ENCODE measurements around the gene RNF157.
"Not testable (repeated sequence)": the region's sequence is repeated elsewhere in the genome, so short reads cannot be mapped to it uniquely, and the experiment has no call there.

The RNF157 gene

DNA sequence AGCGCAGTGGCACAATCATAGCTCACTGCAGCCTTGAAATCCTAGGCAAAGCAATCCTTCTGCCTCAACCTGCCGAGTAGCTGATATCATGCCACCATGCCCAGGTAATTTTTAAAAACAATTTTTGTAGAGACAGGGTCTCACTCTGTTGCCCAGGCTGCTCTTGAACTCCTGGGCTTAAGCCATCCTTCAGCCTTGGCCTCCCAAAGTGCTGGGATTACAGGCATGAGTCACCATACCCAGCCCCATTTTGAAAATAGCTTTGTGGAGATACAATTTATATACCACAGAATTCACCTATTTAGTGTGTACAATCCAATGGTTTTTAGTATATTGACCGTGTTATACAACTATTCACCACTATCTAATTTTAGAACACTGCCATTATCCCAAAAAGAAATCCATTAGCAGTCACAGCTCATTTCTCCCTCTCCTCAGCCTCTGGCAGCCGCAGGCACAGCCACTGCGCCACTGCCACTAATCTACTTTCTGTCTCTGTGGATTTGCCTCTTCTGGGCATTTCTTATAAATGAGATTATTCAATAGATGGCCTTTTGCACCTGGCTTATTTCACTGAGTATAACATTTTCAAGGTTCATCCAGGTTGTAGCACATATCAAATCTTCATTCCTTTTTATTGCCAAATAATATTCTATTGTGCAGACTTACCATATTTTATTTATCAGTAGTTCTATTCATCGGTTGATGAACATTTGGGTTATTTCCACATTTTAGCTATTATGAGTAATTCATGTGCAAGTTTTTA is 6.5 kb downstream of the RNF157 start:
- no peak for DNase-seq (ENCODE audit: low spot score)

DNA sequence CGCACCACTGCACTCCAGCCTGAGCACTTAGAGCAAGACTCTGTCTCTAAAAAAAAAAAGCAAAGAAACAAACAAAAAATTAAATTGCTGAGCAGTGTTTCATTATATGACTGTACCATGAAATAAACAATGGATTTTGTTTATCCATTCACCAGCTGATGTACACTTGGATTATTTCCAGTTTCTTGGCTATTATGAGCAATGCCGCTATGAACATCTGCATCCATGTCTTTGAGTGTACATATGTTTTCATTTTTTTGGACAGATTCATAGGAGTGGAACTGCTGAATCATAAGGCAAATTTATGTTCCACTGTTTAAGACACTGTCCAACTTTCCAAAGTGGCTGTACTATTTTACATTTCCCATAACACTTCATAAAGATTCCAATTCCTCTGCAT is 8.0 kb downstream of the RNF157 start:
- no peak for DNase-seq (ENCODE audit: low spot score)

DNA sequence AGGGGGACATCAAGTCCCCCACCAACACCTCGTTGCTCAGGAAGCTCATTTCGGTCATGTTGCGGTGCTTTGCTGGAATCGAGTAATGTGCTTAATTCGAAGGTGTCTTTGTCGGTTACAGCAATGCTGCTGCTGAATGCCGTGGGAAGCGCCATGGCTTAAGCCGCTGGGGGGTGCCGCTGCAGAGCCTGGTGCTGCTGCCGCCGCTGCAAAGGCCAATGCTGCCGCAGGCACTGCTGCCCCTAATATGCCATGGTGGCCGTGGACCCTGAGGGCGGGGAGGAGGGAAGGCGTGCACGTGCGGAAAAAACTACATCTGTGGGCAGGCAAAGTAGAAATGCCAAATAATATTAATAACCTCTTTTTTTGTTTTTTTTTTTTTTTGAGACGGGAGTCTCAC is 13.5 kb downstream of the RNF157 start:
- not testable (repeated sequence) for DNase-seq (ENCODE audit: low spot score)

DNA sequence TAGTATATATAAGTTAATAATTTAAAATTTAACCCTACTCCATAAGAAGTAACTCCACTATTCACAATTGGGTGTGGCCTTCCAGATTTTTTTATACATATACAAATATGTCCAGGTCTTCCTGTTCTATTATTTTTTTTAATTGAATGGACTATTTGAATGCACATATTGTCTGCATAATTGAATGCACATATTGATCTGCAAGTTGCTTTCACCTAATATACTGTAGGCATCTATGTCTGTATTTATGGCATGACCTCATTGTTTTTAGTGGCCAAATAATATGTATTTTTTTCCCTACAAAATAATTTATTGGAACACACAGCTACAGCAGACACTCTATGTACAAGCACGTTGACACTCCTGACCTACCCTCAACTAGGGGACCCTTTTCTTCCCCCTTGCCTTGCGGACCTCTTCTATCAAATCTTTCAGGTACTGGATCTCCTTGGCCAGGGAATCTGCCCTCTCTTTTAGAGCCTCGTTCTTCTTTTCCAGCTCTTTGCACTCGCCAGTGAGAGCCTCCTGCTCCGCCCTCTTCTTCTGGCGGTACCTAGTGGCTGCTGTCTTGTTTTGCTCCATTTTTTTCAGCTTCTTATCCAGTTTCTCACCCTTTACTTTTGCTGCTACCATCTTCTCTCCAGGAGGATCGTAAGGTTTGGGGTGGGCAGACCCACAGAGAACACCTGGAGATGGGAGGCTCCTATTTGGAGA is 14.8 kb downstream of the RNF157 start:
- DNase-seq (ENCODE audit: low spot score) = not testable (repeated sequence)

DNA sequence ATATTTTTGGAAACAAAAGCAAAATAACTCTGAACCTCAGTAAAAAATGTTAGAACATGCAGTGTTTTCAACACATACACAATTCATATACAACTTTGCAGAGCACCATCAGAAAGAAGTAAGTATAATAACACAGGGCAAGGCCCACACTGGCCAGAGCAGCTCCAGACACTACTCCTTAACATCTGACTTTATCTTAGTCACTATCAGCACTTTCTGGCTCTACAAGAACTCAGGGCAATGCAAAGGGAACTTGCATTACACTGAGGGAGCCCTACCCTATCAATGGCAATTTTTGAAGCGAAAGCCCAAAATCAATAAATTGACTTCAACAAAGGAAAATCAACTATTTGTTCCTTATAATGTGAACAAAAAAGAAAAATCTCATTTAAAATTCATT is 16.5 kb downstream of the RNF157 start:
- no peak for DNase-seq (ENCODE audit: low spot score)

DNA sequence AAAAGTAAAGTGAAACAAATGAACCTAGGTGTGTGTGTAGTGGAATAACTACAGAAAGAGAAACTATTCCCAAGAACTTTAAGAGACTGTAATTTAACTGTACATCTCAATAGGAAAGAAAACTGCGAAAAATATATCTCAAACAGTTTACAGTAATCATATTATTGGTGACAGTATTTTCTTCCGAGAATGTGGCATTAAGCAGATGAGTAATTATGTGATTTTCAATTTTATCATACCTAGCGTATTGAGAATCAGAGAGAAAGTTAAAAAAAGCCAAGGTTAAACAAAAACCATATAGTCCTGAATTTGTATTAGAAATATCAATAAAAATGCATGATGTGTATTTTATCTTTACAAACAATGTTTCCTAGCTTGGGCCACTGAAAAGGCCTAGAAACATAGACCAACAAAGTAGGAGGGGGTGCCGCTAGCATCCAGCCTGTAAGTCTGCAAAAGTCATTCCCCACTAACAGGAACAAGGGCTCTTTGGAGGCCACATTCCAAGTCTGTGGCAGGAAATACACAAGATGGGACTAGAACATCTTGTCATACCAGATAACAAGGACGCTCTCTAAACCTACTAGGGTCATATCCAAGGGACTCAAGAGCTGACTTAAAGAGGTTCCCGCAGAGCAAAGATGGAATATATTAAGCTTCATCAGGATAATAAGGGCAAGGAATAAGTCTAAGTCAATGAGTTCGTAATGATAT is 20.5 kb downstream of the RNF157 start:
- no peak for DNase-seq (ENCODE audit: low spot score)

DNA sequence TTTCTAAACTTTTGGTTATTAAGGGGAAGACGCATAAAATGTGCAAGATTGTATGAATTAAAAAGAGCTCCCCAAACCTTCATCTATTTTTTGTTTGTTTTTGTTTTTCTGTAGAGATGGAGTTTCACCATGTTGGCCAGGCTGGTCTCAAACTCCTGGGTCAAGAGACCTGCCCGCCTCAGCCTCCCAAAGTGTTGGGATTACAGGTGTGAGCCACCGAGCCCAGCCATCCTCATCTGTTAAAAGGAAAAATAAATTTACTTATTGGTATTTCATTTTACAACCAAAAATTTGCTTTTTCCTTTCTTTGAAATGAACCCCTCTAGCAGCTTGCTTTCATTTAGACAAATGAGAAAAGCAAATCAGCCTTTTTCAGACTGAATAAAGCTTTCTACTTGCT is 23.2 kb downstream of the RNF157 start:
- DNase-seq (ENCODE audit: low spot score) = no peak

DNA sequence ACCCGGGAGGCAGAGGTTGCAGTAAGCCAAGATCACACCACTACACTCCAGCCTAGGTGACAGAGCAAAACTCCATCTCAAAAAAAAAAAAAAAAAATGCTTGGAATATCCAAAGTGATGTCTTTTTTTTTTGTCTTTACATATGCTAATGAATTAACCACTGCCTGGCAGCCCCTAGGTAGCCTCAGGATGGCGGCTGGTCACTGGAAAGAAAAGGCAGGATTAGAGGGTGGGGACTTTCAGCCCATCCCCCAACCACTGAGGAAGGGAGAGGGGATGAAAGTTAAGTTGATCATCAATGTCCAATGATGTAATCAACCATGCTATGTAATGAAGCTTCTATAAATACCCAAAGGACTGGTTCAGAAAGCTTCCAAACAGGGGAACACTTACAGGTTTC is 26.8 kb downstream of the RNF157 start:
- DNase-seq (ENCODE audit: low spot score) = no peak

DNA sequence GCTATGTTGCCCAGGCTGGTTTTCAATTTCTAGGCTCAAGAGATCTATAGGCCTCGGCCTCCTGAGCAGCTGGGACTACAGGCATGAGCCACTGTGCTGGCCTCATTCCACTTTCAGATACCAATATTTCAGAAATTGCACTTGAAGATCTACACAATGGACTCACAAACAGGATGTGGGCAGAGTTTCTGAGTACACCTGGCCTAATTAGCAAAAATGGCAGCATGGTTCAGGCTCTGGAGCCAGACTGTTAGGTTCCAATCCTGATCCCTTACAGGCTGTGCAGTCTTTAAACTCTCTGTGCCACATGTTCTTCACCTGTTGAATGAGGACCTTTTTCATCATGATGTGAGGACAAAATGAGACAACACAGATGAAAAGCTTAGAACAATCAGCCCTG is 32.2 kb downstream of the RNF157 start:
- no peak for DNase-seq (ENCODE audit: low spot score)

DNA sequence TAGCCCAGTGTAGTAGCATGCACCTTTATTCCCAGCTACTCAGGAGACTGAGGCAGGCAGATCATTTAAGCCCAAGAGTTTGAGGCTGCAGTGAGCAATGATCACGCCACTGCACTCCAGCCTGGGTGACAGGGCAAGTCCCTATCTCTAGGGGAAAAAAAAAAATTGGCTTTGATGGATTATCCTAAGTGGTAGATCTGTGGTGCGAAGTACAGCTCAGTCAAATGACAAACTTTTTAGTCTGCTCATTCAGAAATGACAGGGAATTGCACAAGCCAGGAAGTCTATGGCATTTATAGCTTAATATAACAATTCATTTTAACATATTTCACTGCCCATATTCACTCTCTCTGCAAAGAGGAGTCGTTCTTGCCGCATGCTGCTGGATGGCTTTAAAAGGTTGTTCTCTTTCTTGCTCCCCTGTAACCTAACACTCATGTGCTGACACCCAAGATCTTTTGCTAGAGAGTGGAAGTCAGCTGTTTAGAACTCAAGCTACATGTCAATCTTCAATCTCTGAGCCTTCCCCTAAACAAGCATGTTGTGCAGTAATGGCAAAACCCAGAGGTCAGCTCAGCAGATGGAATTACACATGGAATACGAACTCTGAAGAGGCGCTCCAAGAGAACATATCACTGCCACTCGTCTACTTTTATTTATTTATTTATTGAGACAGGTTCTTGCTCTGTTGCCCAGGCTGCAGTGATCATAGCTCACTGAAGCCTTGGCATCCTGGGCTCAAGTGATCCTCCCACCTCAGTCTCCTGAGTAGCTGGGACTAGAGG is 32.8 kb downstream of the RNF157 start:
- DNase-seq (ENCODE audit: low spot score) = no peak

DNA sequence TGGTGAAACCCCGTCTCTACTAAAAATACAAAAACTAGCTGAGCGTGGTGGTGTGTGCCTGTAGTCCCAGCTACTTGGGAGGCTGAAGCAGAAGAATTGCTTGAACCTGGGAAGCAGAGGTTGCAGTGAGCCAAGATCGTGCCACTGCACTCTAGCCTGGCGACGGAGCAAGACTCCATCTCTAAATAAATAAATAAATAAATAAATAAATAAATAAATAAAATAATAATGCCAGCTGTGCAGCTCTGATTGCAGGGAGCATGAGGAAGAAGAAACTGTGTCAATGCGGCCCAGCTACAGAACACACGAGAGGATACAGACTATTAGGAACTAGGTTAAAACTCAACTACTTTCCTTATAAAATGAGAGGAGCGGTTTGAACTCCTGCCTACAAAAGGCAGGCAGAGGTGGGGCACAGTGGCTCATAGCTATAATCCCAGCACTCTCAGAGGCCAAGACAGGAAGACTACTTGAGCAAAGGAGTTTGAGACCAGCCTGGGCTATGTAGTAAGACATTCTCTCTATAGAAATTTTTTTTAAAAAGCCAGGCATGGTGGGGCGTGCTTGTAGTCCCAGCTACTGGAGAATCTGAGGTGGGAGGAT is 34.6 kb downstream of the RNF157 start:
- DNase-seq (ENCODE audit: low spot score) = not testable (repeated sequence)

DNA sequence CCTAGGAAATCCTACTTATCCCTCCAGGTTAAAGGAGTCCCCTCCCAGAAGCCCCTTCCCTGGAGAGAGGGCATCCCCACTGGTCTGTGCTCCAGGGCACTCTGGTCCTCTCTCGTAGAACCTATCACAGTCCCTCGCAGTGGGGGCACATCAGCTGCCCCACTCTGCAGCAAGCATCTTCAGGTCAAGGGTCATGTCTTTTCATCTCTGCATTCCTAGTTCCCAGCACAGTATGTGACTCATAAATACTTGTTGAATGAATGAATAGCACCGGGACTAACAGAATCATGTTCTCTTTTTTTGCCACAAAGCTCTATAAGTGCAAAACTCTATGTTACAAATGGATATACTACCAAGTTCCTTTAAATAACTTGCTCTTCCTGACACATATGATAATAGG is 36.0 kb downstream of the RNF157 start:
- DNase-seq (ENCODE audit: low spot score) = peak; percentile 45

DNA sequence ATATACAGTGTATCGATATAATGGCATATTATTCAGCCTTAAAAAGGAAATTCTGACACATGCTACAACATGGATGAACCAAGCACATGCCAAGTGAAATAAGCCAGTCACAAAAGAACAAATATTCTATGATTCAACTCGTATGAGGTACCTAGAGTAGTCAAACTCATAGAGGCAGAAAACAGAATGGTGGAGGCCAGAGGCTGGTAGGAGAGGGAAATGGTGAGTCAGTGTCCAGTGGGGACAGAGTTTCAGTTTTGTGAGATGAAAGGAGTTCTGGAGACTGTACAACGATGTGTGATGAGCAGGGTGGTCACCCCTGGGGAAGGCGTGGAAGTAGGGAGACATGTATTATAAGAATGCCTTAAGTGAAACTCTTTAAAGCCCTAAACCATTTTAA is 39.9 kb downstream of the RNF157 start:
- DNase-seq (ENCODE audit: low spot score) = no peak

DNA sequence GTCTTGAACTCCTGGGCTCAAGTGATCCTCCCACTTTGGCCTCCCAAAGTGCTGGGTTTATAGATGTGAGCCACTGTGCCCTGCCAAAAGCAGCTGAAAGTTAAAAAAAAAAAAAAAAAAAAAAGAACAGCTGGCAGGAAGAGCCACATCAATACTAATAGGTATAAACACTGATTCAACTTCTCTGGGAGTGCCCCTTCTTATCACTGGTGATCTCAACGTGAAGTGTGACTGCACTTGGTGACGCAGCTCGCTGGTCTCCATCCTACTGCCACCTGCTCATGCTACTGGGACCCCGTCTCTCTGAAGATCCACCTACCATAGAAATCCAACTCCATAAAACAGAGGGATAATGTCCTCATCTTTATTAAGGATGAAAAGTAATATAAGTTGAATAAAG is 40.8 kb downstream of the RNF157 start:
- DNase-seq (ENCODE audit: low spot score) = no peak

DNA sequence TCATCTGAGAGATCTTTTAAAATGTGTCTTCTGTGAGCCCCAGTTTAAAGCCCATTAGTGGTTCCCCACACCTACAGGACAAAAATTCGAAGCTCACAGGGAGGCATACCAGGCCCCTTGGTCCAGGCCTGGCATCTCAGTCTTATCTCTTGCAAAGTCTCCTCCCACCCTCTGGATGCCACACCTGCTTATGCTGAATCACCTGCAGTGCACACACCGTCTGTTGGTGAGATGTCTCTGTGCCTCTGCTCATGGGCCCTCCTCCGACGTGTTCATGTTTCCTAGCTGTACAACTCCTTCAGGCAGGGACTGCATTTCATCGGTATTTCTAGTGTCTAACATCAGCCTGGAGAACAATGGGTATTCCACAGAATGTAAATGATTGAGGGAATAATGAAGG is 41.6 kb downstream of the RNF157 start:
- no peak for DNase-seq (ENCODE audit: low spot score)

DNA sequence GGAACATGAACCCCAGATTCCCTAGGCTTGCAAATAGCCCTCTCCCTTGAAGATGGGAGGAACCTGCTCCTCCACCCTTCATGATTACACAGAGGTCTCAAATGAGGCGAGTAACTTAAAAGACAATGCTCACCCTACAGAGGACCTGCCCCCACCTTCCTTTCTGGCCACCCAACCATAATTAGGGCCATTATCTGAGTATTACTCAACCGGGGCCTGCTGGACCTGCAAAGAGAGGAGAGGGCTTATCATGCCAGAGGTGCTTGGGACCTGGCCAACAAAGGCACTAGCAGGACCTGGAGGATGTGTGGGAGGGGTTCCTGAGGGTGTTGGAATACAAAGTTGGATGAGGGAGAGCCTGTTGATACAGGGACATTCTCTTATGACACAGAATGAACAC is 42.4 kb downstream of the RNF157 start:
- DNase-seq (ENCODE audit: low spot score) = no peak

DNA sequence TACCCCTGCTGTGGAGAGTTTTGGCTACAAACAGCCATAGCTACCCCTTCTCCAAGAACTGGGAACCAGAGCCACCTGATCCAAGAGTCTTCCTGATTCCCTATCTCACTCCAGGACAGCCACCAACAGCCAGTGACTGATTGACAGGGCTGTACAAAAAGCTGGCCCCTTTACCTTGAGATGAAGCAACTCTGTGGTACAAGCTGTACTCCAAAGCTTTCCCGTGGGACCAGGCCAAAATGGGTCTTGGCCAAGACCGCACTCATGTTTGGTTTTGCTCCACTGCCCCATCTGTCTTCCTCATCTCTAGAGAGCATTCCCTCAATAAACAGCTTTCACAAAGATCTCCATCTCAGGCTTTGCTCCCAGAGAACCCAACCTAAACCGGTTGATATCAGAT is 43.6 kb downstream of the RNF157 start:
- DNase-seq (ENCODE audit: low spot score) = no peak

DNA sequence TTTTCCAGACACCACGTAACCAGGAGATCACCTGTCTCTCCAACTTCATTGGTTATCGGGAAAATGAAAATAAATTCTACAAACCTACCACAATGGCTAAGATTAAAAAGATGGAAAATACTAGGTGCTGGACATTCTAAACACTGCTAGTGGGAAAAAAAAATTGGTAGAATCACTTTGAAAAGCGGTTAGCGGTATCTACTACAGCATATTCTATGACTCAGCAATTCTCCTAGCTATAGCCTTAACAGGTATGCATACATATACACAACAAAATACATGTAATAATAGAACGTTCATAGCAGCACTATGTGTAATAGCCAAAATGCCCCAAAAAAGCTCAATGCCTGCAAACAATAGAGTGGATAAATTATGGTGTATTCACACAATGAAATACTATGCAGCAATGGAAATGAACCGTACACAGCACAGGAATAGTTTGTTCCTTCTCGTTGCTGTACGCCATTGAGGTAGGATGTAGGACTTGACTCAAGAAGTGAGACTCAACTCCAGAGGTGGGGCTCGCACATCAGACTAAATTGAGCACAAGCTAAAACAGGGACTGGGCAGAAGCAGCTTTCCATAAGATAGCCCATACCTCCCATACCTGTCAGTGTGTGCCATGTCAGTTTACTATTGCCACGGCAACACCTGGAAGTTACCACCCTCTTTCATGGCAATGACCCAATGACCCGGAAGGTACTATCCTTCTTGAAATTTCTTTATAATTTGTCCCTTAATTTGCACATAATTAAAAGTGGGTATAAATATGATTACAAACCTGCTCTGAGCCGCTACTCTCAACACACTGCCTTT is 44.8 kb downstream of the RNF157 start:
- DNase-seq (ENCODE audit: low spot score) = no peak

DNA sequence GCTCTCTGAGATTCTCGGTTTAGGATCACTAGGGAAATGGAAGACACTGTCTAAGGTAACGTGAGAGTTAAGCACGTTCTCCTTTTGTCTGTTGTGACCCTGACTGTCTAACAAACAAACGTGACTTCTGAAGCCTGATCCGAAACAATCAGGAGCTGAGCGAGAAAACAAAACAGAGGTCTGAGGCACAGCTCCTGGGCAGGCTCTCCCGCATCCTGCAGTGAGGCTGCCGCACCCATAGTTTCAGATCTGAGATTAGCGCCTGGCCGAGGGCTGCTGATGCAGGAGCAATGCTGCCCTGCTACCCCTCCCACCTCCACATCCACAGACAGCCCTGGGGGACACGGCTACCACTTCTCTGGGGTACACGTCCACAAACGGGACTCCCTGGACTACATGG is 46.7 kb downstream of the RNF157 start:
- no peak for DNase-seq (ENCODE audit: low spot score)

DNA sequence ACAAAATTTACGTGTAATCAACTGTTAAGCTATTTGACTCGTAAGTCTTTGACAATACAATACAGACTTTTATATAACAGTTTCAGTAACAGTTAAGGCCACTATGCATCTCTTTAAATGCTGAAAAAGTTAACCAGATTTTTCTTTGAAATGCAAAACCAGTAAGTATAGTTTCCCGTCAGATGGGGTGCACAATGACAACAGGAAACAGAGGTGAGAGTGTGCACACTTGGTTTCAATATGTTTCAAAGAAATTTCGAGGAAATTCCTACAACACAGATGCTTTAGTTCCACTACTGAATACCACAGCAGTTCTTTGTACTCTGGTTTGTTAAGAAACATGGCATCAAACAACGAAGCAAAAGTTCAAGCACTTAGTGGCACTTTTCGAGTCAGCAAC is 48.4 kb downstream of the RNF157 start:
- DNase-seq (ENCODE audit: low spot score) = no peak

DNA sequence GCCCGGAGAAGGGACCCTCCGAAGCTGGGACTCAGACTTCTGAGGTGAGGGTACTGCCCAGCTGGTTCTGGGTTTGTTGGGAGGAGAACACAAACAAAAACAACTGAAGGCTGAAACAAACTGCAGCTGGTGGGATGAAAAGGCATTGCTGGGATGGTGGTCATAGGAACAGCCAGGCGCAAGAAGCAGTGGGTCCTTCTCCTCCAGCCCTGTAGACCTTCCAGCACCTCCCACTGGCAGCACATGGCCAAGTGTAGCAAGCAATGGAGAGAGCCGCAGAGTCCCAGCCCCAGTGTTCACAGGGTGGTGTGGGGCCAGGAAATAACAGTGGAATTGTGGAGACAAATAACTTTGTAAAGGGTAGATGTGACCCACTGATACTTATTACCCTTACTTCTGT is 50.6 kb downstream of the RNF157 start:
- DNase-seq (ENCODE audit: low spot score) = no peak
